Frontal cortex (tissue), 4 donors: ENCODE results near the gene COX6B2. TPM values are rescaled to one million over a fixed set of nuclear protein-coding genes. Genes with fewer than 3 reads are reported as not detected.
A peak's percentile ranks its signal among the peaks of the same experiment; 100 is the strongest.

ENCODE experiments used
- DNase-seq, 2 donors: peaks; one replicate each; pipeline ENCODE4 v3.0.0; 2012; ENCODE audit warnings: low spot score in 2 of 2
- FAIRE-seq: peaks from 2 replicates; lab custom pipeline; 2012; peaks lifted over from hg19 to GRCh38; lab: Jason Lieb, UNC
- total RNA-seq: library from RNA; depleted of rRNA; stranded (reverse); fragments of >200 nt; gene quantifications from one replicate; pipeline ENCODE4 v1.2.3, GENCODE V29; 2014
- donor health status: control.
- donor health status: control.
- donor health status: control.

The COX6B2 gene
- total RNA-seq, 1 donor from 2014 or later: under 0.01 TPM

DNA sequence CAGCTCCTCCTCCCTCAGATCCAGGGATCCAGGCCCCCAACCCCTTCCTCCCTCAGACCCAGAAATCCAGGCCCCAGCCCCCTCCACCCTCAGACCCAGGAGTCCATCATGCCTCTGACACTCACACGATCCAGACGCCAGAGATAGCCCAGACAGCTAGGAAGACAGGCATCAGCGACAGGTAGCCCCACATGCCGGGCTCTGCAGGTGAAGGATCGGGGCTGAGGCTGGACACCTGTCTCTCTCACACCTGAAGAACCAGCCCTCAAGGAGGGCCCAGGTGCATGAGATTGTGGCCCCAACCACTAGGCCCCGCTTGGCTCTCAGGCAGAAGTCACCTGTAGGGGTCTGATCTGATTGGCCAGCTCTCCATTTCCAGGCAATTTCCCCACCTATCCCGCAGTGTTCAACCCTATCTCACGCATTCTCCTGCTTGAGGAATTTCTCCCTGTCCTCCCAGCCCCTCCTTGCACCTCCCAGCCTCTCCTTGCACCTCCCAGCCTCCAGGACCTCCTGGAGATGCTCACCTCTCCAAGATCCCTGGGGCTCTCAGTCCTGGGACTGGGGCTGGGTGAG is 33.6 kb downstream of the COX6B2 start:
- no peak for DNase-seq
- no peak for FAIRE-seq

DNA sequence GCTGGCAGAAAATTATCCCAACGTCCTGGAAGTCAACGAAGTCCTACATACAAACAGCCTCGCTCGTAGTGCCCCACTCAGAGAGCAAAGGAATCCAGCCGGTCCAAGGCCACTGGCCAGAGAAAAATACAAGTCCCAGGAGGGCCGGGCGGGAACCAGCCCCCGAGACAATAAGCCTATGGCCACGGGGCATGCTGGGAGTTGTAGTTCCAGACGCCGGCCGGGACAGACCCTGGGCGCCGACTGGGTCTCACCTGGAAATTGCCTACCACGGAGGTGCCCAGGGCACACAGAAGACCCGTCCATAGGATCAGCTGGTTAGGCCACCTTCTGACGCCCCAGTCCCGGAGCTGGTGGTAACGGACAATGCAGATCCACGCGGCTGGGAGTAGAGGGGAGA is 34.7 kb downstream of the COX6B2 start:
- FAIRE-seq: no peak
- DNase-seq: peak in 1 of 2 donors; percentile 62

DNA sequence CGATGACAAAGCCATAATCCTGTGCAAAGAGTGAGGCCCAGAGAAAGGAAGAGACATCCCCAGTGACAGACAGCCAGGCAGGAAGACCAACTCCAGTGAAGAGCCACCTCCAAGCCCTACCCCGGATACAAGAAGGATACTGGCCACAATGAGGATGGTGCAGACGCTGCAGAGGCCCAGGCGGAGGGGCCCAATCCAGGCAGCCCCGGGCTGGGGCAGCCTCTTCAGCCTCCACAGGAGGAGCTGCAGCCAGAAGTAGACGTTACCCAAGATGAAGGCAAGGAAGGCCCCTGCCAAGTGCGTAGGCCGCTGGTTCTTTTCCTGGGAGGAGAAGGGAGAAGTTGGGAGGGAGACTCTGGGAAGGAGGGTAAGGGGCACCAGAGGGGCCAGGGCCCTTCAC is 37.9 kb downstream of the COX6B2 start:
- DNase-seq (no peak), FAIRE-seq (no peak)

DNA sequence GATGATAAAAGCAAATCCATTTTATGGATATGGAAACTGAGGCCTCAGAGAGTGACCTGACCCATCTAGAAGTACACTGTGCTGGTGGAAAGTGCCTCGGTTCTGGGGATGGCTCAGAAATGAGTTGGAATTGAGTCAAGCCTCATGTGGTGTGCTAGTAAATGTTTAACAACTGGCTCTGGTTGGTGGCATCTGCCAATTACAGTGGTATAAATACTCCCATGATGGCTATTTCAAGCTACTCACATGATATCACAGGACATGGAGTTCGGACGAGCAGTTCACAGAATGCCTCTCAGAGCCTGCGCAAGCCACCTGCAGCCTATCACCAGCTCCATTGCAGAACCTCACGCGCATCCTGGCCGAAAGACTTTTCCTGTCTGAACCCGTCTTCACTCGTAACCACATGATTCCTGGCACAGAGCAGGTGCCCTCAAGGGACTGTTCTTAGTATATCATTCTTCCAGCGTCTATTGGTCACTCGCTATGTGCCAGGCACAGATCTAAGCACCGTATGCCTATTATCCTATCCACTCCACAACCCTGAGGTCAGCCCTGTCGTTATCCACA is 38.5 kb downstream of the COX6B2 start:
- DNase-seq (no peak), FAIRE-seq (no peak)

DNA sequence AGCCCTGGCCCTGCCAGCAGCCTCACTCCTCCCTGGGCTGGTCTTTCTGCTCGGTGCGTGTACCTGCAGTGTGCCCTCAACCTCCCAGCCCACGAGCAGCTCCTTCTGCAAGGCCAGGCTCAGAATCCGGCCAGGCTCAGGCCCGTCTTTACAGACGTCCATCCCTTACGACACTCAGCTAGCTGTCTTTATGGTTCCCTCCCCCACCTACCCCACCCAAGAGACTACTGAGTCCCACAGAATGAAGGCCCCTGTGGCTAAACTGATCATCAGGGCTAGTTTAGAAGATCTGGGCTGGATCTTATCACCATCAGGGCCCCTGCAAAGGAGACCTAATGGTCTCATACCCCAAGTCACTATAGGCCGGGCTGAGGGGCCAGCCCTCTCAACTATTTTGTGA is 40.1 kb downstream of the COX6B2 start:
- FAIRE-seq (no peak), DNase-seq (no peak)

DNA sequence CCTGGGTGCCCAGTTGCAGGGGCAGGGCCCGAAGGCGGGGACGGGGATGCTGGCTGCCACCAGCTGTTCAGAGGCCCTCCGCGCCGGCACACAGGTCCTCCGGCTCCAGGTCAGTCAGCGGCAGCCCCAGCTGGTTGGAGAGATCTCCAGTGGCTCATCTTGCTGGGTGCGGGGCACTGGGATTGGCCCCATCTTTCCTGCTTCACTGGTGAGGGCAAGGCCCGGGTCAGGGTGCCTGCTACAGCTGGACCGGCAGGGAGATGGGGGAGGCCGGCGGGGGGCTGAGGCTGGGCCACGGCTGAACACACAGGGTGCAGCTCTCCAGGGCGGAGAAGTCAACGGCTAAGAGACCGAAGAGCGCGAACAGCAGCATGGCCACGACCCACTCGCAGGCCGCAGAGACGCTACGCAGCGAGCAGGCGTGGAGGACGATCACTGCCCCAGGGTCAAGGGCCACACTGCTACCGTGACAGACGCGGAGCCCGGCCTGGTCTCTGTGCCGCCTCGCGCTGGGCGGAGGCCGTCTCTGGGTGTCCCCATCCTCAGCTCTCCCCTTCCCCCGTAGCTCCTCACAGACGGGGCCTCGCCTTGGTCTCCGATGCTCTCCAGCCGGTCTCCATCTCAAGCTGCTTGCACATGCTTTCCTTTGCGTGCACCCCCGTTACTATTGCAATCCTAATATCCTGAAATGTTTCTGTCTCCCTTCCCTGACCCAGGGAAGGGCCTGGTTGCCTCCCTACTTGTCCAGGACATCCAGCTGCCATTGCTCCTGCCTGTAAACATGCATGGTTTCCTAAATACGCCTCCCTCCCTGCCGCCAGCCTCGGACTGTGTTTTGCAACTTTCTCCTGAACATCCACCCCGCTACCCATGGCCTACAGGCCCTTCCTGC is 41.7 kb downstream of the COX6B2 start:
- DNase-seq (no peak), FAIRE-seq (no peak)

DNA sequence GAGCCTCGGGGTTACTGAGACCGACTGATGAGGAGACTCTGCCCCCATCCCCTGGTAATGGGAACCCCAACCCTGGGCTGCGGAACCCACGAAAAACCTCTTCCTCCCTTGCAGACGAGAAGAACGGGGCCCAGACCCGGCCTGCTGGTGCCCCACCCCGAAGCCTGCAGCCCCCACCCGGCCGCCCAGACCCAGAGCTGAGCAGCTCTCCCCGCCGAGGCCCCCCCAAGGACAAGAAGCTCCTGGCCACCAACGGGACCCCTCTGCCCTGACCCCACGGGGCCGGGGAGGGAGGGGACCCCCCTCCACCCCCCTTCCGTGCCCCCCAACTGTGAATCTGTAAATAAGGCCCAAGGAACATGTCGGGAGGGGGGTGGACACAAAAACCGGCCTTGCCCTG is 42.7 kb downstream of the COX6B2 start:
- FAIRE-seq: no peak

DNA sequence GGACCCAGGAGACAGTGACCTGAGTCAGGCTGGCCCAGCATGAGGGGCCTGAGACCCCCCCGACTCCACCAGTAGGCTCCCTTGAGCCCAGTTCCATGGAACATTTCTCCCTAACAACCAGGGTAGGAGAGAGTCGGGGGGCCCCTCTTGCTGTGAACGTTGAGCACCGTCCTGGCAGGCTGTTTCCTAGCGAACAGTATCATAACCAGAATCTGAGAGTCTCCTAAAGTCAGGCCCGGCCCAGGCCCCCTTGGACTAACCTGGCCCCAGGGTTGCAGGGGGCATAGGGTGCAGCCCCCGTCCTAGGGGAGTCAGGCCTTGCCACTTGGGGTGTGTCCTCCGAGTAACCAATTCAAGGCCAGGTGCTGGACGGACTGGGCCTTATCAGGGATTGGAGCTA is 43.1 kb downstream of the COX6B2 start:
- no peak for FAIRE-seq

More for the DNA sequence above, 42.7 kb downstream of the COX6B2 start:
- no peak for DNase-seq

DNA sequence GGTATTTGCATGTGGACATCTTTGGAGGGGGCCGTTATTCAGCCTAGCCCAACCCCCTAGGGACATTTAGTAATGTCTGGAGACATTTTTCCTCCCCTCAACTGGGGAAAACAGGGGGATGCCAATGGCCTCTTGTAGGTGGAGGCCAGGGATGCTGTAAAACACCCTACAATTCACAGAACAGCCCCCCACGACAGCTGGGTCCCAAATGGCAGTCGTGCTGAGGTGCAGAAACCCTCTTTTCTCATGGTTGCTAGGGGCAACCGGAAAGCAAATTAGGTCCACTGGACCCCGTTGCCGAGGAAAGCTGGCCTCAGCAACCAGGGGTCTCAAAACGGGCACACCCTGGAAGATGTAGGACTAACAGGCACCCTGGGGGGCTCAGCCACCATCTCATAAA is 44.0 kb downstream of the COX6B2 start:
- no peak for DNase-seq
- no peak for FAIRE-seq

More for the DNA sequence above, 43.1 kb downstream of the COX6B2 start:
- no peak for DNase-seq

DNA sequence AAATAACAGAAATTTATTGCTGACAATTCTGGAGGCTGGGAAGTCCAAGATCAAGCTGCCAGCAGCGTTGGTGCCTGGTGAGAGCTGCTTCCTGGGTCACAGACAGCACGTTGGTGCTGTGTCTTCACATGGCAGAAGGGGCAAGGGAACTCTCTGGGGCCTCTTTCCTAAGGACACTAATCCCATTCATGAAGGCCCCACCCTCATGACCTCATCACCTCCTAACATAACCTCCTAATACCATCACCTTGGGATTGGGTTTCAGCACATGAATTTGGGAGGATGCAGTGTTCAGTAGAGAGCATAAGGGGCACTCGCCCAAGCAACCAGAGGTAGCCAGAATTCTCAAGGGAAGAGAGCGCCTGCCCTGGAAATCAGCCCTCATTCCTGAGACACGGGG is 45.1 kb downstream of the COX6B2 start:
- DNase-seq: no peak
- no peak for FAIRE-seq

DNA sequence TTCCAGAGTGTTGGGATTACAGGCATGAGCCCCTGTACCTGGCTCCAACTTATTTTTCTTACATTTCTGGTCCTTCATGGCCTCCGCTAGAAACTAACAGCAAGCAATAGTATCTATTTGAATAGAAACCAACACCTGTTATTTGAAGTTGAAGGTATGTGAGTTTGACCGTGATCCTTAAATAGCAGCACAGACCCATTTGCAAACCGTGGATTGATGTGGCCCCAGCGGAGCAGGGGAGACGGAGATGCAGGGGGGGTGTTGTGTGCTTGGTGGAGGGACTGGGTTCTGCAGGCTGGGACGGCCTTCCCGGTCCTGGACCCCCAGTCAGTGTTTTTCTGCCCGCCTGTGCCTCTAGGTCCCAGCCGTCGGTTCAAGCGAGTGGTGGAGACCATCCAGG is 46.2 kb downstream of the COX6B2 start:
- FAIRE-seq (no peak), DNase-seq (no peak)

DNA sequence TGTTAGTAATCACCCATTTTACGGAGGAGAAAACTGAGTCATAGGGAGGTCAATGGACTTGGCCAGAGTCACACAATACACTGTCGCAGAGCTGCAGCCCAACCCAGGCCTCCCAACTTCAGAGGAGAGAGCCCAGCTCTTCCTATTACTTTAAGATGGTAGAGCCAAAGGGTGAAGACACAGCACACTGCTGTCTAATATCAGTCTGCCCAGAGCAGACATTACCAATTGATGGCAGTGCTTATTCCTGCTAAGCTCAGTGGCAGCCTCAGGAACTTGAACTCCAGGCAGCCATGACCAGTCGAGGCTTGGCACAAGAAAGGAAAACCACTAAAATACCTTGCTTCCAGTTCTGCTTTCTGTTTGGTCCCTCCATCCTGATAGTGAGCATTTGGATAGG is 47.8 kb downstream of the COX6B2 start:
- FAIRE-seq (no peak), DNase-seq (no peak)

DNA sequence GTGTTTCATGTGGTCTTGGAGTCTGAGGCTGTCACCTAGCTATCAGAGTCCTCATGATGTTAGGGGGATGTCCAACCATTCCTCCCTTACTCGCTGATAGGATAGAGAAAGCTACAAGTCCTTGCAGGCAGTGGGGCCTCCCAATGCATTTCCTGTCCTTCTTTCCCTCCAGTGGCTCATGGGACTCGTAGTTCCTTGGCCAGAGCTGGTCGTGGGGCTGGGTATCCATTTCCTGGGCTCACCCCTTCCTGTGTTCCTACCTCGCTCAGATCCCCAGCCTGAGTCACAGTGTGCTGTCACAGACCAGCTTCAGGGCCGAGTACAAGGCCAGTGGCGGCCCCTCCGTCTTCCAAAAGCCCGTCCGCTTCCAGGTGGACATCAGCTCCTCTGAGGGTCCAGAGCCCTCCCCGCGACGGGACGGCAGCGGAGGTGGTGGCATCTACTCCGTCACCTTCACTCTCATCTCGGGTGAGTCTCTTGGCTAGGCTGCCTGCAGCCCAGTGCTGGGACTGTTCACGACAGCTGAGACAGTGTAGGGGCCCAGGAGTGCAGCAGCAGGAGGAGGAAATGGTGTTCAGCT is 48.4 kb downstream of the COX6B2 start:
- FAIRE-seq (no peak), DNase-seq (no peak)

DNA sequence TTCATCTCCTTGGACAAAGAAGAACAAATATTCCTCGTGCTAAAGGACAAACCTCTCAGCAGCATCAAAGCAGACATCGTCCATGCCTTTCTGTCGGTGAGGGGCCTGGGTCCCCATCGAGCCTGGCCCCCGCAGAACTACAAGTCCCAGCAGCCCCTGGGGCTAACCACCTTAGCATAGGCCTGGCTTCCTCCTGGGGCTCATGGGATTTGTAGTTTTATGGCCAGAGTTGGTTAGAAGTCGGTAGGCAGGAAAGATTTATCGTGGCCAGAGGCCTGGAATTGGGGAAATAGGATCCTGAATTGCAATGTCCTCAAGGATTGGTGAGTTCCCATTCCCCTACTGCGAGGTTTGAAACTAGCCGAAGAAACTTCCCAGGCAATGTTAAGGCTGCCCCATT is 49.0 kb downstream of the COX6B2 start:
- DNase-seq (peak; percentile 67 to 74), FAIRE-seq (no peak)

DNA sequence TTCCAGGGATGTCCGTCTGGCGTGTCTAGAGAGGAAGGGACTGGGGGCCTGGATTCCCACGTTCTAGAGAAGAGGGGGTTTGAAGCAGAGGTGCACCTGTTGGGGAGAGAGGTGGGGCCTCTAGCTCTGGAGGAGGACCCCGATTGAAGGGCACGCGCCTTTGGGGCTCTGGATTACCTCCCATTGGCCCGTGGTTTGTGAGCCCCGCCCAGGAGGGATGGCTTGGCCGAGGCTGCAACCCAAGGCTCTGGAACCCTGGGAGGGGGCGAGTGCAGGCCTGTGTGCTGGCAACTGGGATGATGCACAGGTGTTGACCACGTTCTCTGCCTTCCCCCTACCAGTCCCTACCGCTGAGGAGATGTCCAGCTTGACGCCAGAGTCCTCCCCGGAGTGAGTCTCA is 49.5 kb downstream of the COX6B2 start:
- DNase-seq (no peak), FAIRE-seq (no peak)

DNA sequence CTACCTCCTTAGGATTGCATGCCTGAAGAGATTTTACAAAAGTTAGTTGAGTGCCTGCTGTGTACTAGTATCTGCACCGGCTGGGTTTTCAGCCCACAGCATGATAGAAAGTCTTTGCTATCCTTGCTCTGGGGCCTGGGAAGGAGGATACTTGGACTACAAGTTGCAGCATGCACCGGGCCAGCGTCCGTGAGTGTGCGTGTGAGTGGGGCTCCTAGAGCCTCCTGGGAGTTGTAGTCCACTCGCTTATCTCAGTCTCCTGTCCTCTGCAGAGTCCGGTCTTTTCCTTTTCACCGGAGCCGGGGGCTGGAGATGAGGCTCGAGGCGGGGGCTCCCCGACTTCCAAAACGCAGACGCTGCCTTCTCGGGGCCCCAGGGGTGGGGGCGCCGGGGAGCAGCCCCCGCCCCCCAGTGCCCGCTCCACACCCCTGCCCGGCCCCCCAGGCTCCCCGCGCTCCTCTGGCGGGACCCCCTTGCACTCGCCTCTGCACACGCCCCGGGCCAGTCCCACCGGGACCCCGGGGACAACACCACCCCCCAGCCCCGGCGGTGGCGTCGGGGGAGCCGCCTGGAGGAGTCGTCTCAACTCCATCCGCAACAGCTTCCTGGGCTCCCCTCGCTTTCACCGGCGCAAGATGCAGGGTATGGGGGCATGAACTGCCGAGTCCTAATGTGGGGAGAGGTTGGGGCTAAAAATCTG is 50.1 kb downstream of the COX6B2 start:
- FAIRE-seq (no peak), DNase-seq (no peak)

DNA sequence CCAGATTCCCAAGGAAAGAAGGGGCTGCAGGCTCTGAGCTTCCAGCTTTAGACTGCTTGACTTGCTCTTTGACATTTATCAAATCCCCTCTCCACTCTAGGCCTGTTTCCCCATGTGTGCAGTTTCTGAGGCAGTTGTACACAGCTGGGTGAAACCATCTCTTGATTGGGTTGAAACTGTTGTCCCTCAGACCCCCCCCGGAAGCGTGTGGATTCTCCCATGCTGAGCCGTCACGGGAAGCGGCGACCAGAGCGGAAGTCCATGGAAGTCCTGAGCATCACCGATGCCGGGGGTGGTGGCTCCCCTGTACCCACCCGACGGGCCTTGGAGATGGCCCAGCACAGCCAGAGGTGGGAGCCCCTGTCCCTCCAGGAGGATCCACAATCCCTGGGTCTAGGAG is 51.0 kb downstream of the COX6B2 start:
- no peak for DNase-seq
- FAIRE-seq: no peak

DNA sequence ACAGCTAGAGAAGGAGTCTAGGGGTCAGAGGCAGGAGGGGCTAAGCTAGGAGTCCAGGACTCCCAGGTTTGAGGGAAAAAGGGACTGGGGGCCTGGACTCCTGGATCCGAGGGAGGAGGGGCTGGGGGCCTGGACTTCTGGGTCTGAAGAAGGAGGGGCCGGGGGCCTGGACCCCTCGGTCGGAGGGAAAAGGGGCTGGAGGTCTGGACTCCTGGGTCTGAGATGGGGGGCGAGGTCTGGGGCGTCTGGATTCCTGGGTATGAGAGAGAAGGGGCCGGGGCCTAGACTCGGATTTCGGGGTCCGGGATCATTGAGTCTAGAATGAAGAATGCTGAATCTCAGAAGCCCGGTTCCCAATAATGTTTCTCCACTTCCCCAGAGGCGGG is 52.2 kb downstream of the COX6B2 start:
- no peak for FAIRE-seq
- no peak for DNase-seq

DNA sequence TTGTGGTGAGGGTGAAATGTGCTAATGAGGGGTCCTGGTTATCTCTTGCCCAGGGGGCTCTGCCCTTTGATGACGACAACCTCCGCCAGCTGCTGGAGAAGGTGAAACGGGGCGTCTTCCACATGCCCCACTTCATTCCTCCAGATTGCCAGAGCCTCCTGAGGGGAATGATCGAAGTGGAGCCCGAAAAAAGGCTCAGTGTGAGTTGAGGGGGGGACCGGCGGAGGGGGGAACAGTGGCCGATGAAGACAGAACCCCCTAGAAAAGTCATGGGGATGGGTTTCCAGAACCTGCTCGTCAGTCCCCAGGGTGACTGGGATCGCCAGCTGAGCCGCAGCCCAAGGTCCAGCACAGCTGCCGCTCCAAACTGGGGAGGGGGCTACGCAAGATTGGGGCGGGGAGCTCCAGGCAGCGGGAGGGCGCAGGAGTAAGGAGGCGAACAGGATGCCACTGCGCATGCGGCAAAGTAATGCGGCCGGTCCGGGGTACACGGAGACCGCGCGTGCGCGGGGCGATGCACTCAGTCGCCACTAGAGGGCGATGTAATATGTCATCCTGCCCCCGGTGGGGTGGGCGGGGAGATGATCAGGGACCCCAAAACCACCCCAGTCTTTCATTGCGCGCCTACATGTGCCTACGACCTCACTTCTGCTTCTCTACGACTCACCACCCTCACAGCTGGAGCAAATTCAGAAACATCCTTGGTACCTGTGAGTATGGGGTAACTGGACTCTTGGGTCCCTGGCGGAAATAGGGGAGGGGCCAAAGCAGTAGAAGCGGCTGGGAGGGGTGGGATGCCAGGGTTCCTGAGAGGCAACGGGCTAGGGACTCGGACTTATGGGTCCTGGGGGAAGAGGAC is 52.8 kb downstream of the COX6B2 start:
- FAIRE-seq: no peak

More for the DNA sequence above, 52.8 kb downstream of the COX6B2 start:
- peak; percentile 88 to 92 for DNase-seq
